Measurements from ENCODE around the gene PLEKHG2.

PLEKHG2 gene

GRCh38 chr19:39406656-39407409 lies 5.6 kb upstream of the PLEKHG2 start, which contains the start of gene ZFP36:
Gene ZFP36, plus strand, starts transcription at chr19:39406847. Its CDS starts 58 bp downstream, at chr19:39406905.
- DNase-seq (ENCODE audit: low read depth in 2 of 2): peak; percentile 74 to 82

GRCh38 chr19:39407410-39407659 lies 5.1 kb upstream of the PLEKHG2 start:
- DNase-seq (ENCODE audit: low read depth in 2 of 2): no peak

GRCh38 chr19:39407660-39408391 lies 4.6 kb upstream of the PLEKHG2 start:
- DNase-seq (ENCODE audit: low read depth in 2 of 2): peak in 1 of 2 donors; percentile 44

- no peak for DNase-seq (ENCODE audit: low read depth in 2 of 2)
Observed at GRCh38 chr19:39408392-39409207, 3.9 kb upstream of the PLEKHG2 start.

GRCh38 chr19:39409208-39410016 lies 3.1 kb upstream of the PLEKHG2 start:
- DNase-seq (ENCODE audit: low read depth in 2 of 2): peak in 1 of 2 donors; percentile 76

GRCh38 chr19:39410017-39410830 lies 2.2 kb upstream of the PLEKHG2 start:
- DNase-seq (ENCODE audit: low read depth in 2 of 2): peak in 1 of 2 donors; percentile 47

GRCh38 chr19:39410831-39411080 lies 1.7 kb upstream of the PLEKHG2 start:
- DNase-seq (ENCODE audit: low read depth in 2 of 2): no peak

GRCh38 chr19:39411081-39411831 lies 1.2 kb upstream of the PLEKHG2 start:
- no peak for DNase-seq (ENCODE audit: low read depth in 2 of 2)

- peak; percentile 78 to 86 for DNase-seq (ENCODE audit: low read depth in 2 of 2)
Observed at GRCh38 chr19:39411832-39412099, 703 bp upstream of the PLEKHG2 start.

GRCh38 chr19:39412867-39413271 lies 400 bp downstream of the PLEKHG2 start:
- DNase-seq (ENCODE audit: low read depth in 2 of 2): no peak

GRCh38 chr19:39413272-39413910 lies 922 bp downstream of the PLEKHG2 start:
- DNase-seq (ENCODE audit: low read depth in 2 of 2): no peak

- no peak for DNase-seq (ENCODE audit: low read depth in 2 of 2)
Observed at GRCh38 chr19:39413911-39414608, 1.6 kb downstream of the PLEKHG2 start.

GRCh38 chr19:39415111-39416046 lies 2.9 kb downstream of the PLEKHG2 start:
- no peak for DNase-seq (ENCODE audit: low read depth in 2 of 2)

- DNase-seq (ENCODE audit: low read depth in 2 of 2): no peak
Observed at GRCh38 chr19:39416152-39417120, 4.0 kb downstream of the PLEKHG2 start.

GRCh38 chr19:39417463-39418181 lies 5.2 kb downstream of the PLEKHG2 start:
- DNase-seq (ENCODE audit: low read depth in 2 of 2): no peak

- no peak for DNase-seq (ENCODE audit: low read depth in 2 of 2)
Observed at GRCh38 chr19:39419003-39419402, 6.5 kb downstream of the PLEKHG2 start.
